ENCODE measurements around the gene RPF1. TPM values are rescaled to one million over a fixed set of nuclear protein-coding genes. Genes with fewer than 3 reads are reported as not detected.
"Not testable (repeated sequence)": the region's sequence is repeated elsewhere in the genome, so short reads cannot be mapped to it uniquely, and the experiment has no call there.

Gene RPF1
- total RNA-seq, 1 experiment from 2014 or later: 68.2 TPM

GRCh38 chr1:84479998-84480397 lies 932 bp downstream of the RPF1 start:
- in situ Hi-C loops (cut with HindIII; ENCODE audit: low pct_unique_long_range_greater_than_20kb, low sequenced_read_pairs): no loop called here
- peak; percentile 3 for DNase-seq (ENCODE audit: low read depth, low spot score)

DNA sequence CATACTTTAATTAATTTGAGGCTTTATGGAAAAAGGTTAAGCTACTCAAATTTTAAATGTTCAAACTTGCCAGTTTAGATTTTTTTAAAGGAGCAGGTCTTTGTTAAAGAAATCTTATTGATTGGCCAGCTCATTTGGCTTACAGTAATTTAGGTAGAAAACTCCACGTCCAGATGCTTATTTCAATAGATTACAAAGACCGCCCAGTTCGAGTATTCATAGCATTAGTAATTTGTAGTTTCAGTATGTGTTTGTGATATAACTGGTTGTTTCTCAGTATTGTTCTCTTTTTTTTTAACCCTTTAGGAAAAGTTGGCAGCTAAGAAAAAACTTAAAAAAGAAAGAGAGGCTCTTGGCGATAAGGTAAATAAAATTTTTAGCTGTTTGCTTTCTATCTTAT lies 1.6 kb downstream of the RPF1 start:
- in situ Hi-C loops (cut with HindIII; ENCODE audit: low pct_unique_long_range_greater_than_20kb, low sequenced_read_pairs): no loop called here
- DNase-seq (ENCODE audit: low read depth, low spot score): no peak

GRCh38 chr1:84481317-84481716 lies 2.3 kb downstream of the RPF1 start:
- in situ Hi-C loops (cut with HindIII; ENCODE audit: low pct_unique_long_range_greater_than_20kb, low sequenced_read_pairs): no loop called here
- no peak for DNase-seq (ENCODE audit: low read depth, low spot score)

GRCh38 chr1:84488107-84488506 lies 9.0 kb downstream of the RPF1 start:
- in situ Hi-C loops (cut with HindIII; ENCODE audit: low pct_unique_long_range_greater_than_20kb, low sequenced_read_pairs): no loop called here
- no peak for DNase-seq (ENCODE audit: low read depth, low spot score)

- in situ Hi-C loops (cut with HindIII; ENCODE audit: low pct_unique_long_range_greater_than_20kb, low sequenced_read_pairs): no loop called here
- DNase-seq (ENCODE audit: low read depth, low spot score): no peak
These were observed 10.7 kb downstream of the RPF1 start for GRCh38 chr1:84489766-84490165.

- in situ Hi-C loops (cut with HindIII; ENCODE audit: low pct_unique_long_range_greater_than_20kb, low sequenced_read_pairs): no loop called here
- DNase-seq (ENCODE audit: low read depth, low spot score): no peak
These were observed 13.7 kb downstream of the RPF1 start for GRCh38 chr1:84492726-84493125.

DNA sequence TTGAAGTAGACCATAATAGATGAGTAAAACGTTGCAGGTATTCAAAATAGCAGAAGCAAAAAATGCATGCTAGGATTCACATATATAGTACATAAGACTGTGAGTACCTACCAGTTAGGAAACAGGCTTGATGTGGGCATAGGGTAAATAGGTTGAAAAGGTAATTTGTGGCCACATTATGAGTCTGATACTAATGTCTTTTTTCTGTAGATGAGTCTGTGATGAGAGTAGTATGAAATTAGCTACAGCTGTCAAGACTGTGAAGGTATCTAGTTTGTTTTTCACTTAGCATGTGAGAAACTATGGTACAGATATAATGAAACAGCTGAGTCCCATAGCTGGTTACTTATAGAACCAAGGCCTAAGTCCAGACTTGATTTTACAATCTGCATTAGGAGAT lies 14.7 kb downstream of the RPF1 start:
- in situ Hi-C loops (cut with HindIII; ENCODE audit: low pct_unique_long_range_greater_than_20kb, low sequenced_read_pairs): no loop called here
- no peak for DNase-seq (ENCODE audit: low read depth, low spot score)

- in situ Hi-C loops (cut with HindIII; ENCODE audit: low pct_unique_long_range_greater_than_20kb, low sequenced_read_pairs): no loop called here
- no peak for DNase-seq (ENCODE audit: low read depth, low spot score)
These were observed 17.4 kb downstream of the RPF1 start for GRCh38 chr1:84496498-84496897.

- in situ Hi-C loops (cut with HindIII; ENCODE audit: low pct_unique_long_range_greater_than_20kb, low sequenced_read_pairs): no loop called here
- DNase-seq (ENCODE audit: low read depth, low spot score): no peak
These were observed 18.7 kb downstream of the RPF1 start for GRCh38 chr1:84497631-84498275.

DNA sequence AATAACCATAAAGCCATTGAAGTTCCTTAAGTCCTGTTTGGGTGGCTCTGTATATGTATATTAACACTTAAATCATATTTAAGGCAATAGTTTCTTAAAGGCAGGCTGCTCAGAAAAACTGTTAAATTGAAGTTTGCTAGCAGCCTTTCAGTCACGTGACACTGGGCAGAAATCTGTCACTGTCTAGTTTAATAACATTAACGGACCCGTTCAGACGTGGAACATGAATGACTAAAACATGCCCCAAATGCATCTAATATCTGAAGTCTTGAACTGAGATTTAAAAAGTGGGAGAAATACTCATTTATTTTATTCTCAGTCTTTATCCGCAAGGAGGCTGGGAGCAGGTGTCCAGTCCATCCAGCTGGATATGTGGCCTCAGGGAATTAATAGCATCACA lies 23.9 kb downstream of the RPF1 start:
- in situ Hi-C loops (cut with HindIII; ENCODE audit: low pct_unique_long_range_greater_than_20kb, low sequenced_read_pairs): no loop called here
- no peak for DNase-seq (ENCODE audit: low read depth, low spot score)

DNA sequence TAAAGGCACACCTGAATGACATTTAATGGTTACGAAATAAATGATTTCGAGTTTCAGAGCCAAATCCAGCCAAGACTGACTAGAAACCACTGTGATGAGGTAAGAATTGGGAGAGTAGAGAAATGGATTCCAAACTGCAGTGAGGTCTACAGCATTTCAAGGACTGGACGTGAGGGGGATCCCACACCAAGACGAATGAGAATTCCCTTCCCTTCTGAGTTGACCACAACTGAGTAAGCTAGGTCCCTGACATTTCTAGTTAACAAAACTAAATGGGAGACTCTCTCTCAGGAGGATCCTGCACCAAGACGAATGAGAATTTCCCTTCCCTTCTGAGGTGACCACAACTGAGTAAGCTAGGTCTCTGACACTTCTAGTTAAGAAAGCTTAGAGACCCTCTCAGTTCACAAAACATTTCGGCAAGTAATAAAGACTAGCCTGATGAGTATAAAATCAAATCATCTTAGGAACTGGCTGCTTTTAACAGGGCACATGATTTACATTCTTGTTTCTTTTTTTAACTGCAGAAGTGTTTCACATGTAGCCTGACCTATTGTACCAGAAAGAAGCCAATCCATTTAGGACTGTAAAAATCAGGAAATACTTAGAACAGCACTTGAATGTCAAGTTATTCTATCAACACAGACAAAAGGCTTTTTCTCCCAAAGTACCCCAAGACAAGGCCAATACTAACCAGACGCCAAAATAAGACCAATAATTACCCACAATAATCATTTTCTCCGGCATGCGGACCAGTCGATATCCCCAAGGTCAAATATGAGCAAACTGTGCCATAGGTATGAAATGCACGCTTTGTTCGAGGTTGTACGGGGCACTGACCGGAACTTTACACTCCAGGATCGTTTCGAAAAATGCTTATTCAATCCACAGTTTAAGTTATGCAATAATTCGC lies 25.8 kb downstream of the RPF1 start:
- in situ Hi-C loops (cut with HindIII; ENCODE audit: low pct_unique_long_range_greater_than_20kb, low sequenced_read_pairs): no loop called here
- peak; percentile 5 for DNase-seq (ENCODE audit: low read depth, low spot score)

GRCh38 chr1:84505493-84506001 lies 26.5 kb downstream of the RPF1 start:
- in situ Hi-C loops (cut with HindIII; ENCODE audit: low pct_unique_long_range_greater_than_20kb, low sequenced_read_pairs): no loop called here
- no peak for DNase-seq (ENCODE audit: low read depth, low spot score)

- in situ Hi-C loops (cut with HindIII; ENCODE audit: low pct_unique_long_range_greater_than_20kb, low sequenced_read_pairs): no loop called here
- peak; percentile 95 for DNase-seq (ENCODE audit: low read depth, low spot score)
These were observed 27.1 kb downstream of the RPF1 start, which contains the start of the genes GNG5 and SPATA1 for GRCh38 chr1:84506002-84506728. TSS of gene GNG5 (minus strand) at chr1:84506581. CDS start at chr1:84506091, 490 bp downstream. TSS of gene SPATA1 (plus strand) at chr1:84506386. CDS start at chr1:84516360, 9,974 bp downstream.

DNA sequence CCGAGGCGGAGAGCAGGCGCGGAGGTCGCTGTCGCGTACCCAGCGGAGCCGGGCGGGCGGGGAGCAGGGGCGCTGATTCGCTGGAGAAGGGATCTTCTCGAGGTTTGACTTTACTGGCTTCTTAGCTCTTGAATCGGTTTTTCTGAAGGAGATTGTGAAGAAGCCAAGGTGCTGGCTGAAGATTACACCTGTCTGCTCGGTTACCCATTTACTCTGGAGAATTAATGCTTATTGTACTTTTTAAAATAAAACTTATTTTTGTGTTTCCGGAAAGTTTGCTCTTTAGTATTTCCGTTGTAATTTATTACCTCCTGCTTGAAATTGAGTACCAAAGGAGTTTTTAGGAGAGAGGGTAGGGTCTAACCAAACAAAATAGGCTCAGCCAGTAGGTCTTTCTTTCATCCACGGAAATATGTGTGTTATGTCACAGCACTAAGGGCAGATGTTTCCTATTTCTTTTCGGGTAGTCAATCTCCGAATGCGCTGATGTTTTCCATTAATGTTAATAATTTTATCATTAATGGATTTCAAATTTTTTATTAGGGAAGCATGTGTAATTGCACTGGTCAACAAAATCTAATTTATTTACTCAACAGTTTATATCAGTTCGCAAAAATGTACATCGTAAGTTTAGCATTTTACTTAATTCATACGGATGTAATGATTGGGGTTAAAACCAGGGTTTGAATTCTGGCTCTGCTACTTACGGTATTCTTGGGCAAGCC lies 27.8 kb downstream of the RPF1 start:
- in situ Hi-C loops (cut with HindIII; ENCODE audit: low pct_unique_long_range_greater_than_20kb, low sequenced_read_pairs): no loop called here
- no peak for DNase-seq (ENCODE audit: low read depth, low spot score)

DNA sequence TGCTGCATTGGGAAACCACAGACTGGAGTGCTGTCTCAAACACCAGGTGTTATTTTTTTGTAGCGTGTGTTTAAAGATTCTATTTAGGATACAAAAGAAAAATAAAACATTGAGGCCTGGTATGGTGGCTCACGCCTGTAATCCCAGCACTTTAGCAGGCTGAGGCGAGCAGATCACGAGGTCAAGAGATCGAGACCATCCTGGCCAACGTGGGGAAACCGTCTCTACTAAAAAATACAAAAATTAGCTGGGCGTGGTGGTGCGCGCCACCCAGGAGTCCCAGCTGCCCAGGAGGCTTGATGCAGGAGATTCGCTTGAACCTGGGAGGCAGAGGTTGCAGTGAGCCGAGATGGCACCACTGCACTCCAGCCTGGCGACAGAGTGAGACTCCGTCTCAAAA lies 28.8 kb downstream of the RPF1 start:
- DNase-seq (ENCODE audit: low read depth, low spot score); in situ Hi-C loops (cut with HindIII; ENCODE audit: low pct_unique_long_range_greater_than_20kb, low sequenced_read_pairs): not testable (repeated sequence)

- DNase-seq (ENCODE audit: low read depth, low spot score): no peak
- in situ Hi-C loops (cut with HindIII; ENCODE audit: low pct_unique_long_range_greater_than_20kb, low sequenced_read_pairs): no loop called here
These were observed 29.4 kb downstream of the RPF1 start for GRCh38 chr1:84508510-84508909.

GRCh38 chr1:84509029-84509428 lies 30.0 kb downstream of the RPF1 start:
- no peak for DNase-seq (ENCODE audit: low read depth, low spot score)
- in situ Hi-C loops (cut with HindIII; ENCODE audit: low pct_unique_long_range_greater_than_20kb, low sequenced_read_pairs): no loop called here
